ENCODE measurements around the gene ASGR2.

DNA sequence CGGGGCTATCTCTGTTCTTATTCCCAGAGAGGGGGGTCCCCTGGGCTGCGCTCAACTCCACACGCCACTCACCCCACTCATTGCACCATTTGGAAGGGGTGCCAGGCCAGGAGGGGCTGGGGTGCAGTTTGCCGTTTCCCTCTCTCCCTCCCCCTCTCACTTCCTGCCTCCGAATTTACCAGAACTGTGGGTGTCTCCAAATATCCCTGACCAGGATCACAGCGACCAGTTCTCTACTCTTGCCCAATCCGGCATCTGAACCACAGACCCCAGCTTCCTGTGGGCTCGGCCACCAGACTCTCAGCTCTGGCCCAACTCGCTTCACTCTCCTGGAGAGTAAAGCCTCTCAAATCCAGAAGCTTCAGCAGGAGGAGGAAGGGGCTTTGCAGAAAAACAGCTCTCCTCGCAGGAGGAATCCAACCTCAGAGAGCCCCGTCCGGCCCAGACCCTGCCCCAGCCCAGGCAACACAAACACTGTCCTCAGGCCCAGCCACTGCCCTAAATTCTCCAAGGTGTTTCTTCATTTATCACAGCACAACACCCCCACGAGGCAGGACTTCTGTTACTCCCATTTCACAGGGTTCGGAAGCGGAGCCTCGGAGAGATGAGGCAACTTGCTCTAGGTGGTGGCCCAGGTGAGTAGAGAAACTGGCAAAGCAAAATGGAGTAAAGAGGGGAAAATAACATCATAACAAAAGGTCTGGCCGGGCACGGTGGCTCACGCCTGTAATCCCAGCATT lies 423 bp upstream of the ASGR2 start:
- TF ChIP-seq POLR2AphosphoS5 (IDR thresholded peaks at IDR 0.05) (no peak), EP300 (IDR thresholded peaks at IDR 0.05) (no peak), POLR2A (IDR thresholded peaks at IDR 0.05) (no peak)
- TF ChIP-seq, protein P1, sequence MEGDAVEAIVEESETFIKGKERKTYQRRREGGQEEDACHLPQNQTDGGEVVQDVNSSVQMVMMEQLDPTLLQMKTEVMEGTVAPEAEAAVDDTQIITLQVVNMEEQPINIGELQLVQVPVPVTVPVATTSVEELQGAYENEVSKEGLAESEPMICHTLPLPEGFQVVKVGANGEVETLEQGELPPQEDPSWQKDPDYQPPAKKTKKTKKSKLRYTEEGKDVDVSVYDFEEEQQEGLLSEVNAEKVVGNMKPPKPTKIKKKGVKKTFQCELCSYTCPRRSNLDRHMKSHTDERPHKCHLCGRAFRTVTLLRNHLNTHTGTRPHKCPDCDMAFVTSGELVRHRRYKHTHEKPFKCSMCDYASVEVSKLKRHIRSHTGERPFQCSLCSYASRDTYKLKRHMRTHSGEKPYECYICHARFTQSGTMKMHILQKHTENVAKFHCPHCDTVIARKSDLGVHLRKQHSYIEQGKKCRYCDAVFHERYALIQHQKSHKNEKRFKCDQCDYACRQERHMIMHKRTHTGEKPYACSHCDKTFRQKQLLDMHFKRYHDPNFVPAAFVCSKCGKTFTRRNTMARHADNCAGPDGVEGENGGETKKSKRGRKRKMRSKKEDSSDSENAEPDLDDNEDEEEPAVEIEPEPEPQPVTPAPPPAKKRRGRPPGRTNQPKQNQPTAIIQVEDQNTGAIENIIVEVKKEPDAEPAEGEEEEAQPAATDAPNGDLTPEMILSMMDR (IDR thresholded peaks at IDR 0.05) = no peak

All from stomach (tissue), 4 donors.